ENCODE results near the gene PPFIA4.
A peak's percentile ranks its signal among the peaks of the same experiment; 100 is the strongest.

Gene PPFIA4

DNA sequence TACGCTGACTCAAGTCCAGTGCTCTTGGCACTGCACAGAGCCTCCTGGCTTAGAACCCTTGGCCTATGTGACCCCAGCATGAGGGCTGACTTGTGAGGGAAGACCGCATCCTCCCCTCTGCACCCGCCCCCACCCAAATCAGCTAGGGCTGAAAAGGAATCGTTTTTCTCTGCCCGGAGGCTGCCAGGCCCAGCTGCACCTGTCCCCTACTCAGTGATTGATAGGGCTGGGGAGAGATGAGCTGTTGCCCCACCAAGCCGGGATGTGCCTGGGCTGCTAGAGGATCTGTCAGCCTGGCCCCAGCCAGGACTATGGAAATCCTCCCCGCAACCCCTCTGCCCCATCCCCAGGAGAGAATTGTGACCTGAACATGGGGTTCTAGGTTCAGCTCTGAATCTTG, 38.9 kb downstream of the PPFIA4 start:
- Mint-ChIP-seq H3K27ac (no peak overlapping the region), H3K27me3 (peaks cover 12 to 29% of the 10 kb centered on the region in 2 donors), H3K4me1 (ENCODE audit: low read depth in 2 of 2) (no peaks in the 10 kb centered on the region), H3K4me3 (no peak overlapping the region), H3K9me3 (no peaks in the 10 kb centered on the region), H3K36me3 (ENCODE audit: insufficient read depth) (no peaks in the 10 kb centered on the region)
- ATAC-seq (replicated peaks) (no peak), DNase-seq (no peak)

DNA sequence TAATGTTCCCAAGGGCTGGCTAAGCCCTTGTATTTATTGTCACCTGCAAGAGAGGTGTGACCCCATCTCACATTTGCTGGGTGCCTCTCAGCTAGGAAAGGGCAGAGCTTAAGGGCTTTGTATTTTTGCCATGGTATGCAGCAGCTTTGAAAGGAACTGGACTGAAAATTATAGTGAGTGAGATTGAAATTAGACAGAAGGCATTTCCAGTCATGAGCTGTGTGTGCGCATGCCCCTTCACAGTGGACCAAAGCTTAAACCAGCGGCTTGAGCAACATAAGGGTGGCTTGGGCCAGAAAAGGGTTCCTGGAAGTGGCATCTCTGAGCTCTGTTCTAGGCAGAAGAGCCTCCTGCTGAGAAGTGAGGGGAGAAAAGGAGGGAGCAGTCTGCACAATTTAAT, 39.7 kb downstream of the PPFIA4 start:
- no peak for DNase-seq
- Mint-ChIP-seq H3K27me3 (peaks cover 12 to 23% of the 10 kb centered on the region in 2 donors), H3K9me3 (no peaks in the 10 kb centered on the region), H3K4me3 (no peak overlapping the region), H3K4me1 (ENCODE audit: low read depth in 2 of 2) (no peaks in the 10 kb centered on the region), H3K36me3 (ENCODE audit: insufficient read depth) (no peaks in the 10 kb centered on the region), H3K27ac (peak overlapping the region in 1 of 2 donors; percentile 39)
- no peak for ATAC-seq (replicated peaks)

DNA sequence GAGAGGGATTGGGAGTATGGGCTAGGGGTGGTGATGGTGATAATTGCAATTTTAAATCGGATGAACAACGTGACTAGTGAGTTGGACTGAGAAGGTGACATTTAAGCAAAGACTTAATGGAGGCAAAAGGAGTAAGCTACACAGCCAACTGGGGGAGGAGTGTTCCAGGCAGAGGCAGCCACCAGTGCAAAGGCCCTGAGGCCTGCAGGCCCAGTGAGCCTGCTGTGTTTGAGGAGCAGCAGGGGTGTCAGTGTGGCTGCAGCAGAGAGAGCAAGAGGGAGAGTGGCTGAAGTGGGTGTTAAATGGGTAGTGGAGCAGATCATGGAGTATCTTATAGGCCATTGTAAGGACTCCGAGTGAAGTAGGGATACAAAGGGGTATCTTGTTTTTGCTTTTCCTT, 40.7 kb downstream of the PPFIA4 start:
- Mint-ChIP-seq H3K36me3 (ENCODE audit: insufficient read depth) (no peaks in the 10 kb centered on the region), H3K27ac (no peak overlapping the region), H3K9me3 (no peaks in the 10 kb centered on the region), H3K4me3 (no peak overlapping the region), H3K4me1 (ENCODE audit: low read depth in 2 of 2) (no peaks in the 10 kb centered on the region), H3K27me3 (peaks cover 14 to 18% of the 10 kb centered on the region in 2 donors)
- ATAC-seq (replicated peaks) (no peak), DNase-seq (no peak)

DNA sequence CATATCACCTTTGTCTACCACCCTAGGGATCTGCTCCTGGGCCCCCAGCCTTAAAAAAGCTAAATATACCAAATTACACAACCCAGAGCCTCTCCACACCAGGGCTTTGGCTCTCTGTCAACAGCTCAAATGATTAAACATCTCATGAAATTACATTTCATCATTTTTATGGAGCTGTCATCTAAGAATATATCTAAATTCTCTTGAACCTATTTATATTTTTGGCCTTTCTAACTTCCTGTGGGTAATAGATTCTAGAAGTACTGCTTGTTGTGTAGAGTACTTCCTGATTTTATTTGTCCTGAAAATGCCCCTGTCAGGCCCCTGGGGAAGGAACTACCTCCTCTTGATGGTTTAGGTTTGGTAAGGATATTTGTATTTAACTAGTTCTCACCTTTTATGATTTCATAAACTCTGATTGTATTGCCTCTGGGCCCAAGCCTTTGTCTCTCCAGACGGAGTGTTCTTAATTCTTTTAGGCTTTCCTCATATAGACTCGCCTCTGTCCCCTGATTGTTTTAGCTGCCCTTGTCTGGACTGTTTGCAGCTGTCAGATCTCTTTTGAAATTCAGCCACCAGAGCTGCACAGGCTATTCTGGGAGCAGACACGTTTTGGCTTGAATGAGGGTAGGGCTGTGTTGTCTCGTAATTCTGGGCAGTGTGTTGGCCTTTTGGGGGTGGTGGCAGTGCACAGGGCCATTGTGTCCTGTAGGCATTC, 42.9 kb downstream of the PPFIA4 start:
- H3K4me3 Mint-ChIP-seq, result no peak overlapping the region
- DNase-seq (no peak), ATAC-seq (replicated peaks) (no peak)
- no peaks in the 10 kb centered on the region for H3K4me1 Mint-ChIP-seq (ENCODE audit: low read depth in 2 of 2)
- H3K27ac Mint-ChIP-seq, result no peak overlapping the region
- H3K27me3 Mint-ChIP-seq, result peaks cover 35 to 40% of the 10 kb centered on the region in 2 donors
- no peaks in the 10 kb centered on the region for H3K9me3 Mint-ChIP-seq
- H3K36me3 Mint-ChIP-seq (ENCODE audit: insufficient read depth), result no peaks in the 10 kb centered on the region

DNA sequence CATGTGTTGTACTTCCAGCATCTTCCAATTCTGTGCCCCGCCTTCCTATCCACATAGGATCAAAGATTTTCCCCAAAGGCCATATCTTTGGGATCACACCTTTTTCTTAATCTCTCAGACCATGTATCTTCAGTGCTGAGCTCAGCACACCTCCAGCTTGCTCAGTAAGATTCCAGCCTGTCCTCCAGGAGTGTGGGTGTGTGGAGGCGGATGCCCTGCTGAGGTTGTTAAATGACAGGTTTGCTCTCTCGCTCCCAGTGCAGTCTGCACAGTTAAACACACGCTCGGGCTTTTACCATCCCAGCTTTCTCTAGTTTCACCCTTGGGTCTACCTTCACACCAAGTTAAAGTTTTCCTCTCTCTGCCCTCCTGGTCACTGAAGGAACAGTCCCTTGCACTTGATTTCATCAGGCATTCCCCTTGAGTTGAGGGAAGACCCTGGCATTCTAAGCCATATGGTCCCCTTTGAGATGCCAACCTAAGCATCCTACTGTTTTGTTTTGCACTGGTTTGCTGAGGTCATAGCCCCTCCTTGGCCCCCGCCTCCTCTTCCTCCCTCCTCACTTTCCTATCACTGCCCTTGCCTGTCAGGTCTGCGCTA, 45.8 kb downstream of the PPFIA4 start:
- Mint-ChIP-seq H3K4me1 (ENCODE audit: low read depth in 2 of 2) (peaks cover 4% of the 10 kb centered on the region in 2 donors), H3K36me3 (ENCODE audit: insufficient read depth) (no peaks in the 10 kb centered on the region), H3K27ac (no peak overlapping the region), H3K27me3 (peaks cover 57 to 61% of the 10 kb centered on the region in 2 donors), H3K4me3 (no peak overlapping the region), H3K9me3 (no peaks in the 10 kb centered on the region)
- ATAC-seq (replicated peaks) (no peak), DNase-seq (no peak)

DNA sequence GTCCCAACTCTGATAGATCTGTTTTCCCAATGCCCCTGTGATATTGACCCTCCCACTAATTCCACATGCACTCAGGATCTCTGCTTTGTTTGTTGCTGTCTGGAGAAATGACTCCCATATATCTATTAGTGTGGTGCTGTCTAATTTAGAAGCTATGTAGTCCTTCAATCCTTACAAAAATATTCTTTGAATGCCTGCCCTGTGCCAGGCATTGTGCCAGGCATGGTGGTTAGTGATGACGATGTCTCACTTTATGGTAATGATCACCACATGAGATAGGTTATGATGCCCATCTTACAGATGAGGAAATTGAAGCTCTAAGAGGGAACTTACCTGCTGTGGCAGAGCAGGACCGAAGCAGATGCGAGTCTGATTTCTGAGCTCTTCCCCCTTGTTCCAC, 46.6 kb downstream of the PPFIA4 start:
- no peaks in the 10 kb centered on the region for H3K36me3 Mint-ChIP-seq (ENCODE audit: insufficient read depth)
- H3K4me3 Mint-ChIP-seq, result no peak overlapping the region
- no peaks in the 10 kb centered on the region for H3K9me3 Mint-ChIP-seq
- no peak for DNase-seq
- no peak overlapping the region for H3K27ac Mint-ChIP-seq
- peaks cover 61% of the 10 kb centered on the region in 2 donors for H3K27me3 Mint-ChIP-seq
- peaks cover 4% of the 10 kb centered on the region in 2 donors for H3K4me1 Mint-ChIP-seq (ENCODE audit: low read depth in 2 of 2)
- no peak for ATAC-seq (replicated peaks)

DNA sequence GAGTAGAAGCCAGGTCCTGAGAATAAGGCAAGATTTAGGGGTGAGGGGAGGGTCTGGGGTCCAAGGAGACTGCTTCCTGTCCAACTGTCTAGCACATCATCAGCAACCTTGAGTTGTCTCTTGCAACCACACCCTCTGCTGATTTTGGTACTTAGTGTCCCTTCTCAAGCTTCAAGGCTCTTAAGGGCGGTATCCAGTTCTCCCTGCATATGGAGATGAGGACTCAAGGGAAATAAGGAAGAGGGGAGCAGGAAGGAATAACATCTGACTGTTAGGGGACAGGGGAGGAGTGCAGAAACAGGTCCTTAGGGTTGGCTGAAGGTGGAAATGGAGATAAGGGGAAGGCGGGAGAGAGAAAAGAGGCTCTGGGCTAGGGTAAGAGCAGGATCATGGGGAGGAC, 47.2 kb downstream of the PPFIA4 start:
- Mint-ChIP-seq H3K4me3 (no peak overlapping the region), H3K4me1 (ENCODE audit: low read depth in 2 of 2) (peaks cover 4% of the 10 kb centered on the region in 2 donors), H3K27me3 (peaks cover 65% of the 10 kb centered on the region in 2 donors), H3K27ac (no peak overlapping the region), H3K36me3 (ENCODE audit: insufficient read depth) (no peaks in the 10 kb centered on the region), H3K9me3 (no peaks in the 10 kb centered on the region)
- ATAC-seq (replicated peaks) (no peak), DNase-seq (no peak)

DNA sequence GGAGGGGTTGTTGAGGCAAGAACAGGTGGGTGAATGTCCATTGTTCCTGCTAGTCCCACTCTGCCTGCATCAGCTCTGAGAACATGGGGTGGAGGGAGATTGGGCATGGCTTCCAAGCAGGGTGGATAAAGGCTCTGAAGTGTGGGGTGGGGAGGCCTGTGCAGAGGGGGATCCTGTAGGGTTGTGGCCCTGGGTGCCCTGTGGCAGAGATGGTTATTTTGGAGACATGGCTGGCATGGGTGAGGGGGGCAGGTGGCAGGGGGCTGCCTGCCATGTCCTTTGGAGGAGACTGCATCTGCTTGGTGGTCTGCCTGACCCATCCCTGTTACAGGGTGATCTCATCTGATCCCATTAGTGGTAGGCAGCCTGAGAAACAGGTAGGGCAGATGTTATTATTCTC, 48.3 kb downstream of the PPFIA4 start:
- no peak for ATAC-seq (replicated peaks)
- peaks cover 70 to 76% of the 10 kb centered on the region in 2 donors for H3K27me3 Mint-ChIP-seq

DNA sequence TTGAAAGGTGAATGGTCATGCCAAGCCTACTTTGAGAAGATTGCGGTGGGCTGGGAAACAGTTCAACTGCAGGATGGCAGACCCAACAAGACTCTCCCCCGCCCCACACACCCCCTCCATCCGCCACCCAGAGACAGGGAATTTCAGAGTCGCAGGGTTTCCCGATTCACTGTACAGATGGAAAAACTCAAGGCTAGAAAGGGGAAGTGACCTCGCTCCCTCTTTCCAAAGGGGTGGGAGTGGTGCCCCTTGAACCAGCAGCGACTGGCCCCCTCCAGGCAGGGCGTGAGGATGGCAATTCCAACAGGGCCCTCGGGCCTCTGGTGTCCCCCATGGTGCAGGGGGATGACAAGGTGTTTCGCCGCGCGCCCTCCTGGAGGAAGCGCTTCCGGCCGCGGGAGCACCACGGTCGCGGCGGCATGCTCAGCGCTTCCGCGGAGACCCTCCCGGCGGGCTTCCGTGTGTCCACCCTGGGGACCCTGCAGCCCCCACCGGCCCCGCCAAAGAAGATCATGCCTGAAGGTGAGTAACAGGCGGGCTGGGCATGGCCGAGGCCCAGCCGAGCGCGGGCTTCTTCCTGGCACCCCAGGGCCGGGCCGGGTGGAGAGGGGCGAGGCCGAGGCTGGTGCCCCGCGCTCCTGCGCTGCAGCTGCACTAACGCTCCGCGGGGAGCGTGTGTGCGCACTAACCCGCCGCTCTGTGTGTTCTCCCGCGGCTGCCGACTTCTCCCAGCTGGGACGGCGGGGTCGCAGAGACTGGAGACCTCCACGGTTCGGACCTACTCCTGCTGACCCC, 49.1 kb downstream of the PPFIA4 start:
- DNase-seq (no peak), ATAC-seq (replicated peaks) (peak; percentile 14)
- H3K4me3 Mint-ChIP-seq, result no peak overlapping the region
- no peaks in the 10 kb centered on the region for H3K9me3 Mint-ChIP-seq
- H3K27ac Mint-ChIP-seq, result no peak overlapping the region
- peaks cover 4% of the 10 kb centered on the region in 2 donors for H3K4me1 Mint-ChIP-seq (ENCODE audit: low read depth in 2 of 2)
- peaks cover 77 to 84% of the 10 kb centered on the region in 2 donors for H3K27me3 Mint-ChIP-seq
- no peaks in the 10 kb centered on the region for H3K36me3 Mint-ChIP-seq (ENCODE audit: insufficient read depth)

More for the DNA sequence above, 48.3 kb downstream of the PPFIA4 start:
- Mint-ChIP-seq H3K36me3 (ENCODE audit: insufficient read depth) (no peaks in the 10 kb centered on the region), H3K9me3 (no peaks in the 10 kb centered on the region), H3K4me3 (no peak overlapping the region), H3K27ac (no peak overlapping the region), H3K4me1 (ENCODE audit: low read depth in 2 of 2) (peaks cover 4% of the 10 kb centered on the region in 2 donors)
- DNase-seq, result no peak

DNA sequence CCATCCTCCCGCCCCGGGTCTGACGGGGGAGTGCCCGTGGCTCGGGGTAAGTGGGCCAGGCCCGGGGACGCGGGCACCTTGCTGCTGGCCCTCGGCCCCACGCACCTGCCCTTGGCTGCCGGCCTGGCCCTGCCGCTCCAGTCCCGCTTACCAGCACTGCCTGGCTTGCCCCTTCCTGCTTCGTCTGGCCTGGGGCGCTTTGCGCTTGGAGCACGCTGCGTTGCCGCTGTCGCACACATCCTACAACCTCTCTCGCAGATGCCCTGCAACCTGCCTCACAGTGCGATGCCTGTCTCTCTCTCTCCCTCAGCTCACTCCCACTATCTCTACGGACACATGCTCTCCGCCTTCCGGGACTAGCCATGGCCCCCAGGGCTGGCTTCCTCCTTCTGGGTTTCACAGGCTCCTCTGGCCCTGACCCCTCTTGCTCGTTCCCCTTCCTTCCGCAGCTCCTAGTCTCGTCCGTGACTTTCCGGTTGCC, 49.8 kb downstream of the PPFIA4 start:
- Mint-ChIP-seq H3K9me3 (no peaks in the 10 kb centered on the region), H3K36me3 (ENCODE audit: insufficient read depth) (no peaks in the 10 kb centered on the region), H3K4me1 (ENCODE audit: low read depth in 2 of 2) (peaks cover 4% of the 10 kb centered on the region in 2 donors), H3K27me3 (peaks cover 81 to 91% of the 10 kb centered on the region in 2 donors), H3K4me3 (peak overlapping the region; percentile 34 to 71), H3K27ac (peak overlapping the region in 1 of 2 donors; percentile 36)
- no peak for ATAC-seq (replicated peaks)
- no peak for DNase-seq

DNA sequence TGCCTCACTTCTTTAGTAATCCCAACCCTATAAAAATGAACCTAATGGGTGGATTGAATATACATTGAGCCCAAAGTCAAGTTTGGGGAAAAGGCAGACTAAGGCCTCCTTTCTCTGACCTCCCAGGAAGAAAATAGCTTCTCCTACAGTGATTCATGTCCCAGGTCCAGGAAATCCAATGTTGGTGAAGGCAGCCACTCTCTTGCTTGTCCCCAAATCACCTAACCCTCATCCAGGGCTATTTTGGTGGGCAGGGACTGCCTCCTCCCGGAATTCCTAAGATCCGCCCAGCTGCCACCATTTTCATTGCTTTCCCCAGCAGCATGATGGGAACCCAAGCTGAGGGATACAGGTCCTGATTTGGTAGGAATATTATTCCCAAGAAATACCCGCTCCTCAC, 51.1 kb downstream of the PPFIA4 start:
- ATAC-seq (replicated peaks) (no peak), DNase-seq (no peak)
- no peak overlapping the region for H3K4me3 Mint-ChIP-seq
- no peaks in the 10 kb centered on the region for H3K9me3 Mint-ChIP-seq
- no peaks in the 10 kb centered on the region for H3K36me3 Mint-ChIP-seq (ENCODE audit: insufficient read depth)
- H3K27me3 Mint-ChIP-seq, result peaks cover 82 to 95% of the 10 kb centered on the region in 2 donors
- H3K27ac Mint-ChIP-seq, result no peak overlapping the region
- H3K4me1 Mint-ChIP-seq (ENCODE audit: low read depth in 2 of 2), result peaks cover 4% of the 10 kb centered on the region in 2 donors

DNA sequence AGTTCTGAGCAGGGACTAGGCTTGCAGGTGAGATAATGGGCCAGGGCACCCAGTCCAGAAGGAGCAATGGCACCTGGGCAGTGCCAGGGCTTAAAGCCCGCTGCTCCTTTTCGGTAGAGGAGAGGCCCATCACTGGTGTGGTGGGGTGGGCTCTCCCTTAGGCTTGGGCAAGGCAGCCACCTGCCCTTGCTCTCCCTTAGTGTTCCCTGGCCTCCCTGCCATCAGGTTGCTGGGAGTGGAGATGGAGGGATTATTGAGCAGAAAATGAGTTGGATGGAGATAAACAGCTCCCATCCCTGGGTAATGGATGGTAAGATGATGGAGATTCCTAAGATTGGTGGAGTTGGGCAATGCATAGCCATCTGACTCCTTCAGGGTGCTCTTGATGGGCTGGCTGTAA, 51.7 kb downstream of the PPFIA4 start:
- no peak for ATAC-seq (replicated peaks)

DNA sequence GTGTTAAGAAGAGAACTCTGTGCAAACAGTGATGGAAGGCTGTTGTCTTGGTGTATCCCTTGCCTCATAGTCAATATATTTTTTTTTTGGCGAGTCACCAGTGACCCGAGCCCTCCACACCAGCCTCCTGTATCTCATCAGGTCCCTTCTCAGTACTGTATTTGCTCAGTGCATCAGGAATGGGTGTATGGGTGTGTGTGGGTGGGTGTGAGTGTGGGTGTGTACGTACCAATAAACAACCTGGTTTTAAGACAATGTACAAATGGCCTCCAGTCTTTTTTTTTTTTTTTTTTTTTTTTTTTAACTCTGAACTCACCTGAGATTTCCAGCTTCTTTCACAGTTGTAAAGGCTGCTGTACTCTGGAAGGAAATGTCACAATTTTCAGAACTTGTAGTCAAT, 52.2 kb downstream of the PPFIA4 start:
- H3K36me3 Mint-ChIP-seq (ENCODE audit: insufficient read depth), result no peaks in the 10 kb centered on the region
- H3K4me3 Mint-ChIP-seq, result no peak overlapping the region
- no peak for DNase-seq
- ATAC-seq (replicated peaks), result no peak
- peaks cover 82 to 95% of the 10 kb centered on the region in 2 donors for H3K27me3 Mint-ChIP-seq
- H3K4me1 Mint-ChIP-seq (ENCODE audit: low read depth in 2 of 2), result peaks cover 4% of the 10 kb centered on the region in 2 donors
- H3K27ac Mint-ChIP-seq, result no peak overlapping the region
- no peaks in the 10 kb centered on the region for H3K9me3 Mint-ChIP-seq

More for the DNA sequence above, 51.7 kb downstream of the PPFIA4 start:
- Mint-ChIP-seq H3K9me3 (no peaks in the 10 kb centered on the region), H3K4me1 (ENCODE audit: low read depth in 2 of 2) (peaks cover 4% of the 10 kb centered on the region in 2 donors), H3K36me3 (ENCODE audit: insufficient read depth) (no peaks in the 10 kb centered on the region), H3K4me3 (no peak overlapping the region), H3K27ac (no peak overlapping the region), H3K27me3 (peaks cover 82 to 95% of the 10 kb centered on the region in 2 donors)
- no peak for DNase-seq

Measured in effector memory CD8-positive, alpha-beta T cell (primary cell).